ENCODE results near the gene APH1B. TPM values are rescaled to one million over a fixed set of nuclear protein-coding genes. Genes with fewer than 3 reads are reported as not detected.
"Not testable (repeated sequence)": the region's sequence is repeated elsewhere in the genome, so short reads cannot be mapped to it uniquely, and the experiment has no call there.

The APH1B gene
- 28.1 TPM for total RNA-seq

- DNase-seq (ENCODE audit: low spot score) = peak; percentile 78
These were observed at the start of gene APH1B for GRCh38 chr15:63277038-63277892. TSS of gene APH1B (plus strand) at chr15:63277605. CDS start at chr15:63277624, 19 bp downstream.

GRCh38 chr15:63227689-63228088 lies 49.7 kb upstream of the APH1B start:
- DNase-seq (ENCODE audit: low spot score) = no peak

GRCh38 chr15:63231206-63231605 lies 46.2 kb upstream of the APH1B start:
- no peak for DNase-seq (ENCODE audit: low spot score)

GRCh38 chr15:63231706-63232105 lies 45.7 kb upstream of the APH1B start:
- DNase-seq (ENCODE audit: low spot score) = no peak

GRCh38 chr15:63232405-63232804 lies 45.0 kb upstream of the APH1B start:
- no peak for DNase-seq (ENCODE audit: low spot score)

GRCh38 chr15:63232943-63233342 lies 44.5 kb upstream of the APH1B start:
- no peak for DNase-seq (ENCODE audit: low spot score)

- no peak for DNase-seq (ENCODE audit: low spot score)
These were observed 43.6 kb upstream of the APH1B start for GRCh38 chr15:63233667-63234423.

- DNase-seq (ENCODE audit: low spot score) = peak; percentile 68
These were observed 42.9 kb upstream of the APH1B start for GRCh38 chr15:63234451-63234870.

- DNase-seq (ENCODE audit: low spot score) = no peak
These were observed 41.1 kb upstream of the APH1B start for GRCh38 chr15:63236272-63236671.

- DNase-seq (ENCODE audit: low spot score) = not testable (repeated sequence)
These were observed 40.3 kb upstream of the APH1B start for GRCh38 chr15:63237086-63237485.

- no peak for DNase-seq (ENCODE audit: low spot score)
These were observed 39.2 kb upstream of the APH1B start for GRCh38 chr15:63238171-63238570.

GRCh38 chr15:63238796-63239195 lies 38.6 kb upstream of the APH1B start:
- DNase-seq (ENCODE audit: low spot score) = no peak

GRCh38 chr15:63240109-63240508 lies 37.3 kb upstream of the APH1B start:
- DNase-seq (ENCODE audit: low spot score) = no peak

GRCh38 chr15:63241316-63241715 lies 36.1 kb upstream of the APH1B start:
- no peak for DNase-seq (ENCODE audit: low spot score)

GRCh38 chr15:63243101-63243500 lies 34.3 kb upstream of the APH1B start:
- peak; percentile 39 for DNase-seq (ENCODE audit: low spot score)

GRCh38 chr15:63243776-63244175 lies 33.6 kb upstream of the APH1B start:
- DNase-seq (ENCODE audit: low spot score) = no peak

- no peak for DNase-seq (ENCODE audit: low spot score)
These were observed 33.0 kb upstream of the APH1B start for GRCh38 chr15:63244399-63244798.

- DNase-seq (ENCODE audit: low spot score) = no peak
These were observed 32.3 kb upstream of the APH1B start for GRCh38 chr15:63244976-63245645.

- DNase-seq (ENCODE audit: low spot score) = no peak
These were observed 30.5 kb upstream of the APH1B start for GRCh38 chr15:63246691-63247469.

- DNase-seq (ENCODE audit: low spot score) = no peak
These were observed 27.0 kb upstream of the APH1B start for GRCh38 chr15:63250312-63250965.

- DNase-seq (ENCODE audit: low spot score) = no peak
These were observed 25.7 kb upstream of the APH1B start for GRCh38 chr15:63251701-63252100.
